Renal cortex interstitium (tissue), 11 donors: Measurements from ENCODE around the gene GDF10. TPM values are rescaled to one million over a fixed set of nuclear protein-coding genes. Genes with fewer than 3 reads are reported as not detected.

Experiments used
- DNase-seq, 11 donors: peaks; one replicate each; pipeline ENCODE4 v3.0.0-alpha.2; 2013; ENCODE audit warnings: low read depth in 9 of 11, low spot score in 4 of 11; ENCODE audit errors: extremely low read depth in 1 of 11
- polyA plus RNA-seq, 3 donors: library from polyadenylated mRNA; unstranded; fragments of 120-200 nt; gene quantifications; one replicate each; pipeline ENCODE4 v1.2.1, GENCODE V29; 2013; ENCODE audit not compliant: insufficient read length in 3 of 3

GDF10 gene
- polyA plus RNA-seq, 3 donors, result 1.5 to 2.4 (median 1.6) TPM

- no peak for DNase-seq
Measured at GRCh38 chr10:47287365-47287802, 12.6 kb upstream of the GDF10 start.

DNA sequence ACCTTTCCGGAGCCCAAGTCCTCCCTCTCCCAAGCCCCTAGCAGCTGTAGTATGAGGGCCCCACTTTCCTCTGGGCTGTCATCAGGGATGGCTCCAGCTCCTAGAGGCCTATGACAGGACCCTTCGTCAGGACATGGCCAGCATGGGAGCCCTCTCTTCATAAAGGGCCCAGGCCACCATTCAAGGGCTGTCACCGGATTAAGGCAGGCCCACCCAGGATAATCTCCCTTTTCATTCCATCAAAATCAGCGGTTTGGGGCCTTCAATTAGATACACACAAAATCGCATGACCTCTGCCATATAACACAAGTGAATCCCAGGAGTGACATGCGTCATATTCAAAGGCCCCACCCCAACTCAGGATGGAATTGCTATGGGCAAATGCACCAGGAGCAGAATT is 12.2 kb upstream of the GDF10 start:
- no peak for DNase-seq

DNA sequence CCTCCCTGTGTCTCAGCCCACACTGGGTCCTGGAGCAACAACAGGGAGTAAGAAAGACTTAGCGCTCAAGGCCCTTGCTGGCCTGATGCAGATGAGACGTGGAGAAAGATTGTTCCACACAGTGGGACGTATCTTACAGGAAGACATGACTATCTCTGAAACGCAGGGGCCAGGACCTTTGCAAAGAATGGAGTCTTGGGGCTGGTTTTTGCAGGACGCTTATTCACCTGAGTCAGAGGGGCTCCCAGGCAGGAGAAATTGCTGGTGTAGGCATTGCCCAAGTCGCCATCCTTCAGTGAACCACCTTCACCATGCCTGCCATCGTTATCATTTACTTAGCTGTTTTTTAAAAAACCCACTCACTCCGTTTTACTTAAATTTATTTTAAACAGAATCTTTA is 11.8 kb upstream of the GDF10 start:
- no peak for DNase-seq

DNA sequence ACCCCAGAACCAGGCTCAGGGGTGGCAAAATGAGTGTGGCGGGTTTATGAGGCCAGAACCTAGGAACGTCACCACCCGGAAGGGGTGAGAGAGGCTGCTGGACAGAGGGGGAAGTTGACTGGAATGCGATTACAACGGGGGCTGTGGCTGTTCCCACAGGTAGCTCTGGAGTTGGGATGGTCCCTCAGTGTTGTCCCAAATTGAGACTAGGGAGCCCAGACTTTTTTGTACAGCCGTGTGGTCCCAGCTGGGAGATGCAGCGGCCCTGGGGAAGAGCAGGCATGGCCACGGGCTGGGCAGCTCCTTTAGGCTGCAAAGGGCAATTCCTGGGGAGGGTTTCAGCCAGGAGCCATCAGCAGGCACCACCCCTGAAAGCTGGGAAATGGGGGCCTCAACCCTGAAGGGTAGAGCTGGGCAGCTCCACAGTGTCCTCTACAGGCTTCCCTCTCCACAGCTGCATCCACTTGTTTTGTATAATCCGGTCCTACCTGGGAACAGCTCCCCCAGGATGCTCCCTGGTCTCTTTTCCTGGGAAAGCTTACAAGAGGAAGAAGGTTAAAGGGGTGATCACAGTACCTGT is 11.0 kb upstream of the GDF10 start:
- no peak for DNase-seq

DNA sequence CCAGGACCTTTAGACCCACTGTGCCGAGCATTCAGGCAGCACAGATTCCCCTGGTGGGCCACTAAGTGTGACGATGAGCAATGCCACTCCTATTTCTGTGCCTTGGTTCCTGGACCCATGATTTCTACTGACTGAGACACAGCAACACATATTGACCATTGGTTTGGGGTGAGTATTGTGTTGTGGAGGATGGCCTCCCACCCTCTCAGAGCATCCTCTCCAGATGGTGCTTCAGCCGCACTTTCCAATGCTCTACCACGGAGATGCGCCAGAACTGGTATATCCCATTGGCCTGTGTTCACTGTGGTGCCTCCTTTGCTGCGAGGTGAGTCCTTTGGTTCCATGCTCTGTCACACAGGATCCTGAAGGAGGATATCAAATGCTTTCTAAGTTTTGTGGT is 10.1 kb upstream of the GDF10 start:
- DNase-seq, result no peak

GRCh38 chr10:47290338-47290737 is 9.7 kb upstream of the GDF10 start:
- DNase-seq, result no peak

- no peak for DNase-seq
Measured at GRCh38 chr10:47291682-47292081, 8.3 kb upstream of the GDF10 start.

- DNase-seq, result no peak
Measured at GRCh38 chr10:47294057-47294456, 5.9 kb upstream of the GDF10 start.

DNA sequence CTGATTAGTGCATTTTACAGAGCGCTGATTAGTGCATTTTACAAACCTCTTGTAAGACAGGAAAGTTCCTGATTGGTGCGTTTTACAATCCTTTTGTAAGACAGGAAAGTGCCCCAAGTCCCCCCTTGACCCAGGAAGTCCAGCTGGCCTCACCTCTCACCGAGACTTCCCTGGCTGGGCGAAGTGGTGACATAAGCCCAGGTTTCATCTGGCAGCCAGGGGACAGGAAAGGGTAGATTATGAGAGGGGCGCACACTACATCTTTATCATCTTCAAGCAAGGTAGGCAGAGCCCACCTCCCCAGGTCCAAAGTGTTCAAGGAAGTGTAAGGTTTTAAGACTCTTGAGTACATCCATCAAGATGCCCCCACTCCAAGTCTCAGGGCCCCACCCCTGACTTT is 5.5 kb upstream of the GDF10 start:
- no peak for DNase-seq

GRCh38 chr10:47295411-47295810 is 4.6 kb upstream of the GDF10 start:
- DNase-seq, result no peak

GRCh38 chr10:47296156-47296894 is 3.7 kb upstream of the GDF10 start:
- no peak for DNase-seq

DNA sequence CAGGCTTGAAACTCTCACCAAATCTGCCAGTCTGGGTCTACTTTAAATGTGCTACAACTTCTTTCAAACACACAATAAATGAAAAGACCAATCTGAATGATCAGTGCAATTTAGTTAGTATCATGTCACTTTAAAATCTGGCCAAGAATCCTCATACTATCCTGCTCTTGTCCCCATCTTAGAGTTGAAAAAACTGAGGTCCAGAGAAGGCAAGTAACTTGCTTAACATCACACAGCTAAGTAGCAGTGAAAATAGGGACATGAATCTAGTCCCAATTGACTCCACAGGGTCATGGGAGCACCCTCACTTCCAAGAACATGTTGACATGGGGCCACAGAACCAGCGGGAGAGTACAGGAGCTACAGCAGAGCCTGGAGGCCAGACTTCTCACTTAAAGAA is 3.1 kb upstream of the GDF10 start:
- no peak for DNase-seq

DNA sequence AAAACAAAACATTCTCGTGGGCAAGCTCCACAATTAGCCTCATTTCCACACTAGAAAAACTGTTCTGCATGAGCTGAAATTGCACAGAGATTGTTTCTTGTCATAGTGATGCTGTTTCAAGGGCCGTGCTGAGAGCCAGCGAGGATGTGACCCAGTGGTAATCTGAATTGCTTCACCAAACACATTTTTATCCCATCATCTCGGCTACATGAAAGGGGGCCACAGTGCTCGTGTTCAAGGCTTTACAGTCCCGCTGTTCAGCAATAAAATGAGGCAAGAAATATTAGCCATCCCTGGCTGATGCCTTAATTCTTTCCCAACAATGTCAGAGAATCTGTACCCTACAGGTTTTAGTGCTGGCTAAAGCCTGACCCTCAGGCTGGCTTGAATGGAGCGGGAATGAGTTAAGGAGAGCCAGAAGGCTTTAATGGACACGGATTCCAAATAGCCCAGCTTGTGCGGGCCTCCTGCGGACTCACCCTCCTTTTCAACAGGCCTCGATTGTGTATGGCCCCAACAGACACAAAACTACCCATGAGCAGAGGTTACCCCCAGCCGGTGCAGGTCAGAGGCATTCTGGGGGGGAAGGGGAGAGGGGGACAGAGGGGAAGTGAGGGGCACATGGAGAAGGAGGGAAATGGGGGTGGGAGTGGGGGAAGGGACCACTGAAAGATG is 2.0 kb upstream of the GDF10 start:
- no peak for DNase-seq

DNA sequence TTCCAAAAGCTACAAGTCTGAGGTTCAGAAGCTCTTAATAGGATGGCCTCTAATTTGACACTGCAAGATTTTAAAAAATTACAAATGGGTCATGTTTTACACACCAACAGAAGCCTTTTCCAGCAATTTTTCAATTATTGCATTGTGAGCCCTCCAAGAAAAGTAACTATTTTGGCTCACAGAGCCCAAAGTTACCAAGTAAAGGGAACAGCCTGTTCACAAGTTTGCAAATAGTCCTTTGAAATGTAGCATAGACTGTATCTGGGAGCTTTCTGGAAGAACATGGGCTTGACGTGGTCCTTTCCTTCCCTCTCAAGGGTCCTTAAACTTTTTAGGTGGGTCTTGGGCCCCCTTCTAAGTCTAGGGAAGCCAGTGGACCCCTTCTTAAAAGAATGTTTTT is 1.3 kb upstream of the GDF10 start:
- no peak for DNase-seq

DNA sequence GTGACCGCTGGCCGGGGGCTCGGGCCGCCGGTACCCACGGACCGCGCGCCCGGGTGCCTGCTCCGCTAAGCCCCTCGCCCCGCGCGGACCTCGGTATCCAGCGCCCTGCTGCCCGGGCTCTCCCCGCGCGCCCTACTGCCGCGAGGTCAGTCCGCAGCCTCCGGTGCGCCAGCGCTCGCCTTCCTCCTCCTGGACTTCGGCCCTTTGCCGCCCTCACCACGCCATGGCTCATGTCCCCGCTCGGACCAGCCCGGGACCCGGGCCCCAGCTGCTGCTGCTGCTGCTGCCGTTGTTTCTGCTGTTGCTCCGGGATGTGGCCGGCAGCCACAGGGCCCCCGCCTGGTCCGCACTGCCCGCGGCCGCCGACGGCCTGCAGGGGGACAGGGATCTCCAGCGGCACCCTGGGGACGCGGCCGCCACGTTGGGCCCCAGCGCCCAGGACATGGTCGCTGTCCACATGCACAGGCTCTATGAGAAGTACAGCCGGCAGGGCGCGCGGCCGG is 483 bp downstream of the GDF10 start:
- DNase-seq, result no peak

DNA sequence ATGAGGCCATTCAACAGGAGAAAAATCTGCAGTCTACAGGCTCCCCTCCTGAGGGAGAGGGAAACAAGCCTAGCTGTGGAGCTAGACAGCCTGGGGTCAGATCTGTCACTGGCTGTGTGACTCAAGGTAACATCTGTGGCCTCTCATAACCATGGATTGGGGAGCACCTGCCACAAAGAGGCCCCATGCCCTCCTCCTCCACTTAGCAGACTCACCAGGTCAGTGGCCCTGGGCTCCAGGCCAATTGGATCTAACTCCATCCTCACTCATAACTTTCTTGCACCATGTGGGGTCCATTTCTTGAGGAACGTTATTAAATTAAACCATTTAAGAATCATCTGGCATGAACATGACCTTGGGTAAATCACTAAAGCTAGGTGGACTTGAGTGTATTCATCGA is 1.8 kb downstream of the GDF10 start:
- DNase-seq, result no peak

- no peak for DNase-seq
Measured at GRCh38 chr10:47303105-47303504, 3.1 kb downstream of the GDF10 start.

GRCh38 chr10:47303866-47304265 is 3.9 kb downstream of the GDF10 start:
- no peak for DNase-seq

DNA sequence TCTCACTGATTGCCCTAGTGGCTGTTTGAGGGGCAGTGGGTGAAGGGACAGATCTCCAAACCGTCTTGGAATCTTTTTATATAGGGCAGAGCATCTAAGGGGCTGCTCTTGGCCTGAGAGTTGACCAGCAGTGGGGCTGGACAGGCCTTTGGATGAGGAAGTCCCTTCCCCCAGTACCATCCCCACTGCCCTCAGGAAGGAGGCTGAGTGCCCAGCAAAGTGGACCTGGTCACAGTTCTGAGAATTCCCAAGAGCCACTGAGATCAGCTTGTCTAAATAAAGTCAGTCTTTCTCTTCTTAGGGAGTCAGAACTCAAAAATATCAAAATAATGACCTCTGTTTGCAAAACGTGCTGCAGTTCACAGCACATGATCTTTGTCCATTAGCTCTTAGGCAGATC is 5.6 kb downstream of the GDF10 start:
- no peak for DNase-seq
